Lower leg skin (tissue), 3 donors: ENCODE data around the gene PDE9A.

ENCODE experiments used
- CTCF ChIP-seq, 3 donors: fragments of 450-650 bp; IDR thresholded peaks; one replicate each; pipeline ENCODE4 v1.5.1; 2016; ENCODE audit warnings: antibody characterized with exemption in 3 of 3, mild to moderate bottlenecking in 3 of 3, moderate library complexity in 2 of 3
- POLR2A ChIP-seq, 2 donors: fragments of 450-650 bp; IDR thresholded peaks; one replicate each; pipeline ENCODE4 v1.6.1; 2016 to 2017; ENCODE audit warnings: antibody characterized with exemption in 2 of 2, mild to moderate bottlenecking in 1 of 2, moderate library complexity in 1 of 2

DNA sequence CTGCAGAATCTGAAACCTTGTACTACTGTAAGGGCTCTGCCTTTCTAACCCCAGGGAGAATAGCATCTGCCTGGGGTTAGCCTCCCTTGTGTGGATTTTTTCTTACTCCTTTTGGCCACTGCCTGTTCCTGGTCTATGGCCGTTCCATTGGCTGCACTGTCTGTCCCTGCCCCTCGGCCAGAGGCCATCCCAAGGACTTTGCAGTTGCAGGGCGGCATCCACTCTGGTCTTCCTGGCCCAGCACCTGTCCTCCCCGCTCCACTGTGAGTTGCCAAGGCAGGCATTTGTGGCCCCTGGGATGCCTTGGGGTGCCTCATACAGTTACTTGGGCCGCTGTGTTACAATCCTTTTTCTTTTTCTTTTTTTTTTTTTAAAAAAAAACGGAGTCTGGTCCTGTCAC lies 45.8 kb downstream of the PDE9A start:
- TF ChIP-seq CTCF (IDR thresholded peaks at IDR 0.05): no peak
- TF ChIP-seq POLR2A (IDR thresholded peaks at IDR 0.05): no peak
